H1 (cell line): ENCODE results near the gene ASB3. TPM values are rescaled to one million over a fixed set of nuclear protein-coding genes. Genes with fewer than 3 reads are reported as not detected.

Experiments
- BCL11A ChIP-seq, 2 experiments: IDR thresholded peaks; one replicate each; pipeline ENCODE4 v1.6.1; 2011; ENCODE audit warnings: low read depth in 2 of 2, low read length in 2 of 2, mild to moderate bottlenecking in 2 of 2
- CBX5 ChIP-seq: fragments of 300-800, 300-1000 bp; sonication (generic); IDR thresholded peaks from 2 replicates; pipeline ENCODE4 v1.7.1; 2016; ENCODE audit warnings: antibody characterized with exemption, low read length, low read depth
- CHD7 ChIP-seq: fragments of 300-600 bp; sonication (generic); IDR thresholded peaks from 2 replicates; pipeline ENCODE4 v1.7.1; 2012; ENCODE audit warnings: low read length, moderate library complexity, mild to moderate bottlenecking, inconsistent platforms; ENCODE audit not compliant: insufficient replicate concordance
- GABPA ChIP-seq: IDR thresholded peaks from 2 replicates; pipeline ENCODE4 v1.6.1; 2011; ENCODE audit warnings: mild to moderate bottlenecking, low read length, moderate library complexity, borderline replicate concordance; ENCODE audit not compliant: insufficient read depth
- GTF2F1 ChIP-seq: IDR thresholded peaks from 2 replicates; pipeline ENCODE4 v1.6.1; 2012; ENCODE audit warnings: low read depth, low read length, improper control_type of control experiment, borderline replicate concordance
- RXRA ChIP-seq: IDR thresholded peaks from 2 replicates; pipeline ENCODE4 v1.6.1; 2011; ENCODE audit warnings: low read depth, mild to moderate bottlenecking, low read length, moderate library complexity; ENCODE audit not compliant: insufficient read depth
- SP4 ChIP-seq: IDR thresholded peaks from 2 replicates; pipeline ENCODE4 v1.6.1; 2012; ENCODE audit warnings: low read length, inconsistent platforms
- SRF ChIP-seq: IDR thresholded peaks from 2 replicates; pipeline ENCODE4 v1.6.1; 2011; ENCODE audit warnings: mild to moderate bottlenecking, low read depth, low read length, moderate library complexity
- SUZ12 ChIP-seq: fragments of 200-600 bp; sonication (generic); IDR thresholded peaks from 2 replicates; pipeline ENCODE4 v1.6.1; 2012; ENCODE audit warnings: mild to moderate bottlenecking, inconsistent platforms, low read length, moderate library complexity, mixed read lengths
- USF2 ChIP-seq: IDR thresholded peaks from 2 replicates; pipeline ENCODE4 v1.6.1; 2011; ENCODE audit warnings: low read length, improper control_type of control experiment
- polyA plus RNA-seq, 7 experiments: library from polyadenylated mRNA; depleted of rRNA in 3 of 7; stranded (reverse) in 5 of 7; unstranded in 2 of 7; fragments of >200 nt in 5 of 7; fragments of 200-250 nt in 2 of 7; gene quantifications; 1 replicate in 5 of 7; 2 replicates in 1 of 7; 4 replicates in 1 of 7; pipeline versions ENCODE4 v1.2.1 to v1.2.3, GENCODE V29; 2011 to 2013; ENCODE audit warnings: missing spikeins in 2 of 7, mixed read lengths in 2 of 7
- total RNA-seq: library from RNA; stranded (reverse); fragmentation: NEBNext Ultra II Directional; extraction: Animal tissue kit (Norgen Biotek cat#: 25700); gene quantifications from 2 replicates; pipeline ENCODE4 v1.2.1, GENCODE V29; 2021

The ASB3 gene
- total and polyA plus RNA-seq, 2 of the 8 experiments (the other 6 are each of a cell fraction or from before 2014, with no cell fraction given), result 22.6 to 25.4 TPM

GRCh38 chr2:53752385-53752784 is 34.4 kb downstream of the ASB3 start (continued):
- TF ChIP-seq CHD7 (no peak), RXRA (no peak), BCL11A (IDR thresholded peaks at IDR 0.05; ENCODE audit: low read depth in 2 of 2, low read length in 2 of 2) (no peak), SRF (no peak), CBX5 (no peak), SP4 (no peak), GABPA (no peak), GTF2F1 (no peak), SUZ12 (no peak), USF2 (no peak)
